ENCODE results near the gene PAM. TPM values are rescaled to one million over a fixed set of nuclear protein-coding genes. Genes with fewer than 3 reads are reported as not detected.

Gene PAM
- total RNA-seq, 2 donors from 2014 or later: 76.8 to 171 TPM

GRCh38 chr5:103013933-103014552 lies 258.9 kb downstream of the PAM start:
- intact Hi-C loops (cut with DNase I): no loop called here
- WGBS: 38% methylated on average over 1 of the region's 1 CpG

DNA sequence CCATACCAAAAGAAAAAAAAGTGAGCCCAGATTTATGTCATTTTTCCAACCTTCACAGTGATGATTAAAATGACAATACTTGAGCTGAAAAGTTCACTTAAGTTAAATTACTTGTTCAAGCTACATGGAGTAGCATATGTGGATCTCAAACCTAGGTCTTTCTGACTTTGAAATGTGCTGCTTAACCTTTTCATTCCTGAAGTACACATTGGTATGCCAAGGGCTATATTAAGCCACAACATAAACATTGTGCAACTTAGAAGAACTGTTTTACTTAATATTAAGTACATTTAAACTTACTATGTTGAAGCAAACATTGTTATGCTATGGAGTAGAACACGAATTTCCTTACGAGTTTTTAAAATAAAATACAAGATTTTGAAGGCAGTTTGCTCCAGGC lies 259.9 kb downstream of the PAM start:
- H3K36me3 ChIP-seq: no peaks in the 10 kb centered on the region
- intact Hi-C loops (cut with DNase I): no loop called here
- no peak overlapping the region for H3K4me3 ChIP-seq
- H3K27ac ChIP-seq: no peak overlapping the region
- no peak for DNase-seq (ENCODE audit: low spot score)
- WGBS: 78% methylated on average over 2 of the region's 2 CpGs
- TF ChIP-seq POLR2A (IDR thresholded peaks at IDR 0.05) (no peak), CTCF (IDR thresholded peaks at IDR 0.05) (no peak), POLR2AphosphoS5 (IDR thresholded peaks at IDR 0.05) (no peak)
- no peaks in the 10 kb centered on the region for H3K9me3 ChIP-seq
- no peaks in the 10 kb centered on the region for H3K27me3 ChIP-seq (replicated peaks; ENCODE audit: insufficient read depth)
- H3K4me1 ChIP-seq (replicated peaks): no peaks in the 10 kb centered on the region

More at GRCh38 chr5:103013933-103014552, 258.9 kb downstream of the PAM start:
- no peaks in the 10 kb centered on the region for H3K4me1 ChIP-seq (replicated peaks)
- H3K27ac ChIP-seq: no peak overlapping the region
- H3K27me3 ChIP-seq (replicated peaks; ENCODE audit: insufficient read depth): no peaks in the 10 kb centered on the region
- H3K36me3 ChIP-seq: no peaks in the 10 kb centered on the region
- H3K9me3 ChIP-seq: no peaks in the 10 kb centered on the region
- no peak for DNase-seq (ENCODE audit: low spot score)
- H3K4me3 ChIP-seq: no peak overlapping the region
- TF ChIP-seq POLR2A (IDR thresholded peaks at IDR 0.05) (no peak), CTCF (IDR thresholded peaks at IDR 0.05) (no peak), POLR2AphosphoS5 (IDR thresholded peaks at IDR 0.05) (no peak)

DNA sequence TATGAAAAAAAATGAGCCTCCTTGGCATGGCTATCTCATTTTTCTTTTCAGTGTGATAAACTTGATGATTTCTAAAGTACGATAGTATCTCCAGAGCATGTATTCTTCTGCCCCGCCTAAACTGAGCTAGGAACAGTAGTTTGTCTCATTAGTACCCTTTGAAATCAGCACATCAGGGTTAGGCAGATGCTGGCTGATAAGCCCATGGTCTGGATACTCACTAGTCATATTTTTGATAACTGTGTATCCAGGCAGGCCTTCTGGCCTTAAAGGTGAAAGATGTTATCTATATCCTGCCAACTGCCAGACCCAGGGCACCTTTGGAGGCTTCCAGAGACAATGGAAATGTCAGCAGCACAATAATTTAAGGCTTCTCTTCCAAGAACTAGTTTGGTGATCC lies 261.1 kb downstream of the PAM start:
- Histone ChIP-seq H3K4me3 (no peak overlapping the region), H3K27me3 (replicated peaks; ENCODE audit: insufficient read depth) (no peaks in the 10 kb centered on the region), H3K36me3 (no peaks in the 10 kb centered on the region), H3K4me1 (replicated peaks) (no peaks in the 10 kb centered on the region), H3K9me3 (no peaks in the 10 kb centered on the region), H3K27ac (no peak overlapping the region)
- 89% methylated on average over 2 of the region's 2 CpGs for WGBS
- intact Hi-C loops (cut with DNase I): no loop called here
- DNase-seq (ENCODE audit: low spot score): no peak
- TF ChIP-seq CTCF (IDR thresholded peaks at IDR 0.05): no peak
- TF ChIP-seq POLR2A (IDR thresholded peaks at IDR 0.05): no peak
- no peak for TF ChIP-seq POLR2AphosphoS5 (IDR thresholded peaks at IDR 0.05)

DNA sequence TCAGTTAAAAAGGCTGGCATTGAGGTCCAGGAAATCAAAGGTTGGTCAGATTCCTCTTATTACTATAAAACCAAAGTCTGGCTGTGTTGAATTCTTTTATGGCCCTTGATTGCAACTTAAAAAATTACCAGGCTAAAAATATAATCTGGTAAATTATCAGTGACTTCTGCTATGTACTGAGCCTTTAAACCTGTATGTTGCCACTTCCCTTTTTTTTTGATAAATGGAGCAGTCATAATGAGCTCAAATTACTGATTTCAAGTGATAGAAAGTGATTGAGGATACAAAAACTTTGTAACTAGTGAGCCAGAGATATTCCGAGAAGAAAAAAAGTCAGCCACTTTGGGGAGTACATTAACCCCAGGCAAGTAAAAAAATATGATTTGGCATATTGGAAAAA lies 264.7 kb downstream of the PAM start:
- WGBS: 93% methylated on average over 1 of the region's 1 CpG
- H3K27ac ChIP-seq: no peak overlapping the region
- no peaks in the 10 kb centered on the region for H3K36me3 ChIP-seq
- no peak overlapping the region for H3K4me3 ChIP-seq
- no peak for TF ChIP-seq POLR2AphosphoS5 (IDR thresholded peaks at IDR 0.05)
- no peak for TF ChIP-seq CTCF (IDR thresholded peaks at IDR 0.05)
- TF ChIP-seq POLR2A (IDR thresholded peaks at IDR 0.05): no peak
- H3K27me3 ChIP-seq (replicated peaks; ENCODE audit: insufficient read depth): no peaks in the 10 kb centered on the region
- no peaks in the 10 kb centered on the region for H3K4me1 ChIP-seq (replicated peaks)
- no peaks in the 10 kb centered on the region for H3K9me3 ChIP-seq
- DNase-seq (ENCODE audit: low spot score): no peak
- intact Hi-C loops (cut with DNase I): no loop called here

GRCh38 chr5:103021314-103021713 lies 266.2 kb downstream of the PAM start:
- Histone ChIP-seq H3K36me3 (no peaks in the 10 kb centered on the region), H3K9me3 (no peaks in the 10 kb centered on the region), H3K4me3 (no peak overlapping the region), H3K27me3 (replicated peaks; ENCODE audit: insufficient read depth) (no peaks in the 10 kb centered on the region), H3K4me1 (replicated peaks) (no peaks in the 10 kb centered on the region), H3K27ac (no peak overlapping the region)
- TF ChIP-seq CTCF (IDR thresholded peaks at IDR 0.05): no peak
- TF ChIP-seq POLR2AphosphoS5 (IDR thresholded peaks at IDR 0.05): no peak
- TF ChIP-seq POLR2A (IDR thresholded peaks at IDR 0.05): no peak
- DNase-seq (ENCODE audit: low spot score): no peak
- intact Hi-C loops (cut with DNase I): no loop called here
- WGBS: 89% methylated on average over 2 of the region's 2 CpGs

All from prostate gland (tissue), 2 donors.